Brain pericyte (primary cell): ENCODE measurements around the gene PBX3.

Experiments used
- DNase-seq: peaks from one replicate; pipeline ENCODE4 v3.0.0-alpha.2; 2012; ENCODE audit warnings: low read depth, low spot score

PBX3 gene

GRCh38 chr9:125949703-125950460, 202.7 kb downstream of the PBX3 start:
- DNase-seq = no peak

GRCh38 chr9:125950880-125951471, 203.8 kb downstream of the PBX3 start:
- DNase-seq = no peak

- no peak for DNase-seq
Observed at GRCh38 chr9:125953314-125954019, 206.3 kb downstream of the PBX3 start.

- DNase-seq = no peak
Observed at GRCh38 chr9:125956102-125956501, 208.9 kb downstream of the PBX3 start.

- no peak for DNase-seq
Observed at GRCh38 chr9:125959315-125959714, 212.1 kb downstream of the PBX3 start.

GRCh38 chr9:125959951-125960619, 212.9 kb downstream of the PBX3 start:
- DNase-seq = no peak

GRCh38 chr9:125960626-125961025, 213.5 kb downstream of the PBX3 start:
- DNase-seq = no peak

GRCh38 chr9:125961072-125961471, 213.9 kb downstream of the PBX3 start:
- no peak for DNase-seq

GRCh38 chr9:125963932-125964331, 216.8 kb downstream of the PBX3 start:
- DNase-seq = no peak

GRCh38 chr9:125964702-125965225, 217.6 kb downstream of the PBX3 start:
- no peak for DNase-seq

GRCh38 chr9:125965477-125965876, 218.3 kb downstream of the PBX3 start:
- DNase-seq = no peak

- DNase-seq = no peak
Observed at GRCh38 chr9:125966466-125966865, 219.3 kb downstream of the PBX3 start.

- DNase-seq = no peak
Observed at GRCh38 chr9:125966959-125967711, 220.0 kb downstream of the PBX3 start.

GRCh38 chr9:125968714-125969374, 221.7 kb downstream of the PBX3 start:
- no peak for DNase-seq

- DNase-seq = no peak
Observed at GRCh38 chr9:125969462-125969861, 222.3 kb downstream of the PBX3 start.

- DNase-seq = no peak
Observed at GRCh38 chr9:125969868-125970267, 222.7 kb downstream of the PBX3 start.

GRCh38 chr9:125970340-125970739, 223.2 kb downstream of the PBX3 start:
- no peak for DNase-seq

GRCh38 chr9:125971050-125971449, 223.9 kb downstream of the PBX3 start:
- DNase-seq = no peak

- DNase-seq = no peak
Observed at GRCh38 chr9:125972012-125972729, 225.0 kb downstream of the PBX3 start.

- no peak for DNase-seq
Observed at GRCh38 chr9:125973547-125973946, 226.4 kb downstream of the PBX3 start.
